Measurements from ENCODE around the gene RNF227.
A peak's percentile ranks its signal among the peaks of the same experiment; 100 is the strongest.

The RNF227 gene

GRCh38 chr17:7929158-7930023 lies 13.3 kb upstream of the RNF227 start, which contains the start of gene KCNAB3:
Gene KCNAB3 (minus strand): TSS chr17:7929856. CDS start chr17:7929435, 421 bp downstream.
- peak; percentile 50 for DNase-seq

DNA sequence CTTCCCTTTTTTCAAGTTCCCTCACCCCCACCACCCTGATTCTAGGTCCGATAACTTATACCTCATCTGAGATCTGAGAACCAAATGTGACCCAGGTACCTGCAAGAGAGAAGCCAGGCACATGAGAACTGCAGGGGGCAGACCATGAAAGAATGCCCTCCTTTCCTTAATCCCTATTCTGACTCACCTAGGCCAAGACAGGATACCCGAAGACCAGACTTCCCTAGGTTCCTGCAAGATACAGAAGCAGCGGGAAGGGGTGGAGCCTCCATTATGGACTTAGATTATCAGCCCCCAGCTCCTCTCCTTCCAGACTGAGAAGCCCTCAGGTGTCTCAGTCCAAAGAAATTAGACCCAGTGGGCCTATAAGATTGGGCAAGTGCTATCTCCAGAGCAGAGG lies 11.5 kb upstream of the RNF227 start:
- no peak for DNase-seq

GRCh38 chr17:7922845-7923628 lies 6.9 kb upstream of the RNF227 start:
- DNase-seq: peak; percentile 81

GRCh38 chr17:7922269-7922844 lies 6.3 kb upstream of the RNF227 start:
- DNase-seq: no peak

DNA sequence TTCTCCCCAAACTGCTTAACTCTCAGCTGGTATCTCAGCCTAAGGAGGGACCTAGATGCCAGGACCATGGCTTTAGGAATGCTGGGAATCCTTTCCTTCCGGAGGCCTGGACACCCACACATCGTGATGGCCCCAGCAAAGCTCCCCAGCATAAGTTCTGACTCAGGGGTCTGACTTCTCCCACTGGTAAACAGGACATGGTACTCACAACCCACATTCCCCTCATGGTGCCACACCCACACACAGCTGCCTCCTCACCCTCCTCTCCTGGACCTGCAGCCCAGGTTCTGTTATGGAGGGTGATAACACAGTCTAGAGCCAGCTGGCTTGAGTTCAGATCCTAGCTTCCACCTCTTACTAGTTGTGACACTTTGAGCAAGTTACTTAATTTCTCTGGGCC lies 719 bp upstream of the RNF227 start:
- DNase-seq: no peak

- no peak for DNase-seq
These were observed 245 bp upstream of the RNF227 start for GRCh38 chr17:7916385-7916682.

DNA sequence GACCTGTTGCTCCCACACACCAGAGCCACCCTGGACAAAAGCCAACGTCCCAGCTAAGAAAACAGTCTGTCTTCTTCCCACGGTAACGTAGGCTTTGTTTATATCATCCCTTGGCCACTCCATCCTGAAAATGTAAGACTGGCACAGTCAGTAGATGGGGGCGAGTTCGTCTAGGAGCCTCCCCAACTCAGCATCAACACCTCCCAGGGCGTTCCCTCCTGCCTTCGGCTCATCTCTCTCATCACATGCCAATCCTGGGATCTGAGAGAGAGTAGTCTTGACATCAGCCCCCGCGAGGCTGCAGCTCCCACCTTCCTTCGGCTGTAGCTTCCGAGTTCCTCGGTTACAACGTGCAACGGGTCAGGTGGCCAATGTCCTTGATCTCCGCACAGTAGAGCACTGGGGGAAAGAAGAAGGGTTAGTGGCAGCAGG lies 894 bp downstream of the RNF227 start:
- DNase-seq: no peak

GRCh38 chr17:7912927-7913524 lies 3.1 kb downstream of the RNF227 start:
- DNase-seq: no peak

- DNase-seq: no peak
These were observed 5.0 kb downstream of the RNF227 start for GRCh38 chr17:7911116-7911515.

DNA sequence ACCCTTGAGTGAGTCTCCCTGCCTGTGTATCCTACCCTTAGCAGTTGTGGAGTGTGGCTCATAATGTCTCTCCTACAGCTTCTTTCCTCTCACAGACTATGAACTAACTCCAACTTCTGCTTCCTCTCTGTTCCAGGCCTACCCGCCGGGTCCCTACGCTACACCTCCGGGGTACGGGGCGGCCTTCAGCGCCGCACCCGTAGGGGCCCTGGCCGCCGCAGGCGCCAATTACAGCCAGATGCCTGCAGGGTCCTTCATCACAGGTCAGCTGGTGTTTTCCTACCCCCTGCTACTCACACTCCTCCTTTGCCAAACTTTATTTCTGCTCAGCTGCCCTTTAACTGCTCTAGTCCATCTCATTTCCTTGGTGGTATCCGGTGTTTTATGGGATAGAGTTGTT lies 5.4 kb downstream of the RNF227 start:
- no peak for DNase-seq

DNA sequence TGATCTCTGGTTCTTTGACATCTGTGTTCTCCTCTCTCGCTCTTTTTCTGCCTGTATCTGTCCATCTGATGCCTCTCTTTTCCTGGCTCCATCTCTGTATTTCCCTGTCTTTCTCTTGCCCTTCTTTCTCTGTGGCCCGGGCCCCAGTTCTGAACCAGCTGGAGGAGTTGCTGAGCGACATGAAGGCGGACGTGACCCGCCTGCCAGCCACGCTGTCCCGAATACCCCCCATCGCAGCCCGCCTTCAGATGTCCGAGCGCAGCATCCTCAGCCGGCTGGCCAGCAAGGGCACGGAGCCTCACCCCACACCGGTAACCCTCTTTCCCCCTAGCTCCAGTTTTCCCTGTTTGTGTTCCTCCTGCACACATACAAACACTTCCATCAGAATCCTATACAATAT lies 5.8 kb downstream of the RNF227 start:
- DNase-seq: no peak

DNA sequence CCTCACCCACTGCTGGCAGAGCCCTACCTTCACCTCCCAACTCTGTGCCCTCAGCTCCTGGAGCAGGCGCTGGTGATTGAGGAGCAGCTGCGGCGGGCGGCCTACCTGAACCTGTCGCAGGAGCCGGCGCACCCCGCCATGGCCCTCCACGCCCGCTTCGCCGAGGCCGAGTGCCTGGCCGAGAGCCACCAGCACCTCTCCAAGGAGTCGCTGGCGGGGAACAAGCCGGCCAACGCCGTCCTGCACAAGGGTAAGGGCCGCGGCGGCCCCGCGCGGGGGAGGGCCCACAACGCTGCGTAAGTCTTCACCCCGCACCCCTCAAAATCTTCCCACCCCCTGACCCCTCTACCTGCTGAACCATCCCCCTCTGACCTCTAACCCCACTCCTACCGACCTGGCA lies 7.0 kb downstream of the RNF227 start:
- DNase-seq: no peak

DNA sequence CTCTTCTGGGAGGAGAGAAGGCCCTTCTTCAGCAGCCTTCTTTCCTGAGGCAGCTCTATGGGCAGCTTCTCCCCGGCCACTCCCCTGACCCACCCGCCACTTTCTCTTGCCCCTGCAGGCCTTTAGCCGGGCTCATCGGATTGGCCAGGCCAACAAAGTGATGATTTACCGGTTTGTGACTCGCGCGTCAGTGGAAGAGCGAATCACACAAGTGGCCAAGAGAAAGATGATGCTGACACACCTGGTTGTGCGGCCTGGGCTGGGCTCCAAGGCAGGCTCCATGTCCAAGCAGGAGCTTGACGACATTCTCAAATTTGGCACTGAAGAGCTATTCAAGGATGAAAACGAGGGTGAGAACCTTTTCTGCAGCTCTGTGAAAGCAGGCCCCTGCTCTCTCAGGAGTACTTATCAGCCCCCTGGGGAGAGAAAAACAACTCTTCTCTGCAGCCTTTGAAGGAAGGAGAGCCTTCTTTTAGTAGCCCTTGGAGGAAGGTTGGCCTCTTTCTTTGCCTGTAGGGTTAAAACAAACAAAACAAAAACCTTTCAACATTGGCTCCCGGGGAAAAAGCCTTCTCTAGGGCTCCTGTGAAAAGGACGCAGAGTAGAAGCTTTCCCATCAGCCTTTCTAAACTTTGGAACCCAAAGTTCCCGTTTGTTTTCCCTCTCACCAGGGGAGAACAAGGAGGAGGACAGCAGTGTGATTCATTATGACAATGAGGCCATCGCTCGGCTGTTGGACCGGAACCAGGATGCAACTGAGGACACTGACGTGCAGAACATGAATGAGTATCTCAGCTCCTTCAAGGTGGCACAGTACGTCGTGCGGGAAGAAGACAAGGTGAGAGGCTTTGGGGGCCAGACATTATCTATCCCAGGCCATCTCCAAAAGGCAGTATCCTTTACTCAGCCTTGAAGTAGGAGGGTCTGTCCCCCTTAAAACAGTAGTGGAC lies 12.7 kb downstream of the RNF227 start:
- DNase-seq: no peak

DNA sequence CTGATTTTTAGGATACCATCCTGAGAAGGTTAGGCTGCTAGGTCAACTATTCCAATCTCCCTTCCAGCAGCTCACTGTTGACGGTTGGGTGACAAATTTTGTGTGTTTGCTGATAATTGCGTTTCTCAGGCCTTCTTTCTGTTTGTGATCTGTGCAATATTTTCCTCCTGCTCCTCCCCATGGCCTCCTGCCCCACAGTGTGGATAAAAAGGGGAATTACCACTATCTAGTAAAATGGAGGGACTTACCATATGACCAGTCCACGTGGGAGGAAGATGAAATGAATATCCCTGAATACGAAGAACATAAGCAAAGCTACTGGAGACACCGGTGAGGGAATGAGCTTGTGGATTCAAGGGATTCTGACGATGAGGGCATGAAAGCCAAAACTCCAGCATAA lies 18.3 kb downstream of the RNF227 start:
- DNase-seq: no peak

DNA sequence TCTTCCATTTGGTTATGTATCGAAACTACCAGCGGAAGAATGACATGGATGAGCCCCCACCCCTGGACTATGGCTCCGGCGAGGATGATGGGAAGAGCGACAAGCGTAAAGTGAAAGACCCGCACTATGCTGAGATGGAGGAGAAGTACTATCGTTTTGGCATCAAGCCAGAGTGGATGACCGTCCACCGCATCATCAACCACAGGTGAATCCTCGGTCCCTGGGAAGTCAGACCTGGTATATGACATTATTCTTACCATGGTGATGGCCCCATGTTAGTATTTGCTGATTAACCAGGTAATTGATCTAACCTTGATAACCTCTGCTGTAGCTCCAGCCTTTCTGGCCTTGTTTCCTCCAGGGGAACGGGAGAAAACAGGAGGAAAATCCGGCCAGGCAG lies 19.0 kb downstream of the RNF227 start:
- DNase-seq: no peak

DNA sequence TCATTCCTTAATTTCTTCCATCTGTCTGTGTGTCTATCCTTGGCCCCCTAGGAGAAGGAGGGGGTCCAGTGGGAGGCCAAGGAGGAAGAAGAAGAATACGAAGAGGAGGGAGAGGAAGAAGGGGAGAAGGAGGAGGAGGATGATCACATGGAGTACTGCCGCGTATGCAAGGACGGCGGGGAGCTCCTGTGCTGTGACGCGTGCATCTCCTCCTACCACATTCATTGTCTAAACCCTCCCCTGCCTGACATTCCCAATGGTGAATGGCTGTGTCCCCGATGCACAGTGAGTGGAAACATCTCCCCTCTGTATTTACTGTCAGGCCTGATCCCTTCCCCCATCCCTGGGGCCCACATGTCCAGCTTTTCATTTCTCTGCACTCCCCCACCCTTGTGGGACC lies 21.2 kb downstream of the RNF227 start:
- no peak for DNase-seq

DNA sequence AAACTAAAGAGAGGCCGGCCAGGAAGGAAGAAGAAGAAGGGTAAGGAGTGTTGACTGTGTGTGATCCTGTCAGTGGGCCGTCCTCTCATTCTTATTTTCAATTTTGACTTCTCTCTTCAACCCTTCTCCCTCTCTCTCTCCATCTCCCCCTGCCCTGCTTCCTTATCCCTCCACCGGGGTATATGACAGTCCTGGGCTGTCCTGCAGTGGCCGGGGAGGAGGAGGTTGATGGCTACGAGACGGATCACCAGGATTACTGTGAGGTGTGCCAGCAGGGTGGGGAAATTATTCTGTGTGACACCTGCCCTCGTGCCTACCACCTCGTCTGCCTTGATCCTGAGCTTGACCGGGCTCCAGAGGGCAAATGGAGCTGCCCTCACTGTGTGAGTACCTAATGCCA lies 21.9 kb downstream of the RNF227 start:
- DNase-seq: no peak

DNA sequence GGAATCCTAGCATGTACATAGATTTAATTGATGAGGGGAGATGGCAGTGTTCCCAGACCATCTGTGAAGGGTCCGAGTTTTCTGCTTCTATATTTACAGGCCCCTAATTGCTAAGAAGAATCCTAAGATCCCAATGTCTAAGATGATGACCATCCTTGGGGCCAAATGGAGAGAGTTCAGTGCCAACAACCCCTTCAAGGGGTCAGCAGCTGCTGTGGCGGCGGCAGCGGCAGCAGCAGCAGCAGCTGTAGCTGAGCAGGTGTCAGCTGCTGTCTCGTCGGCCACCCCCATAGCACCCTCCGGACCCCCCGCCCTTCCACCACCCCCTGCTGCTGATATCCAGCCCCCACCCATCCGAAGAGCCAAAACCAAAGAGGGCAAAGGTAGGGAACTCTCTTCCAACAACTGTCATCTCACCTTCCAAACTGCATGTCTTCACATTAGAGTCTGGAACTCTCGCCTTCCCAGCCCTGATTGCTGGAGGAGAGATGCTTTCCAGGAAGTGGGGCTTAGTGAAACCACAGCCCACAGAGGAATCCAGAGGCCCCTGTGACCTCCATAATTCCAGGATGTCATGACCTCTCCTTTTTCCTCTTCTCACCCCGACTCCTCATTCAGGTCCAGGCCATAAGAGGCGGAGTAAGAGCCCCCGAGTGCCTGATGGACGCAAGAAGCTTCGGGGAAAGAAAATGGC lies 22.8 kb downstream of the RNF227 start:
- no peak for DNase-seq

DNA sequence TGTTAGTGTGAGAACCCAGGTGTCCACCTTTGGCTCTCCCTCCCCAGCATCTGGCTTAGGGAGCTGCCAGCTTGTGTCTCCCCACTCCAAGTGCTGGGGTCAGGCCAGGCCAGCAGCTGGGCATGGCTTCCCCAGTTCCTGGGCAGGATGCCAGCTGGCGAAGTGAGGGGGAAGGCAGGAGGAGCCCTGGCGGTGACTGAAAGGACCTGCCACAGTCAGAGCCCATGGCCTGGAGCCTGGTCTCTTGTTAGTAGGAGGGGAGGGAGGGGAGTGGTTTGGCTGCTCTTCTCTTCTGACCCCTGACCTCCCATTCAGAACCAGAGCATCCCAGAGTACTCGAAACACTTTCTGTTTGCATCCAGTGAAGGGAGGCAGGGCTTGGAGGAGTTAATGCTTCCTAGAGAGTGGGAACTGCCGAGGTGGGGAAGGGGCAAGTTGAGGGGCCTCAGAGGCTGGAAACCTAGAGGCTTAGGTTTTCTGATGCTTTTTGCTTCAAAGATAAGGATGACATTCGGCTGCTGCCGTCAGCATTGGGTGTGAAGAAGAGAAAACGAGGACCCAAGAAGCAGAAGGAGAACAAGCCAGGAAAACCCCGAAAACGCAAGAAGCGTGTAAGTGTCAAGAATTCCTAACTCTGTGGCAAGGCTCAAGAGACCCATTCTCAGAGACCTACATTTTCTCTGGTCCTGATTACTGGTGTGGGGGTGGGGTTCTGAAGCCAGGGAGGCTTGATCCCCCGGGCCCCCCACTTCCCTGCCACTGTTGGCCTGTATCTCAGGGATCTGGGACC lies 26.7 kb downstream of the RNF227 start:
- no peak for DNase-seq

DNA sequence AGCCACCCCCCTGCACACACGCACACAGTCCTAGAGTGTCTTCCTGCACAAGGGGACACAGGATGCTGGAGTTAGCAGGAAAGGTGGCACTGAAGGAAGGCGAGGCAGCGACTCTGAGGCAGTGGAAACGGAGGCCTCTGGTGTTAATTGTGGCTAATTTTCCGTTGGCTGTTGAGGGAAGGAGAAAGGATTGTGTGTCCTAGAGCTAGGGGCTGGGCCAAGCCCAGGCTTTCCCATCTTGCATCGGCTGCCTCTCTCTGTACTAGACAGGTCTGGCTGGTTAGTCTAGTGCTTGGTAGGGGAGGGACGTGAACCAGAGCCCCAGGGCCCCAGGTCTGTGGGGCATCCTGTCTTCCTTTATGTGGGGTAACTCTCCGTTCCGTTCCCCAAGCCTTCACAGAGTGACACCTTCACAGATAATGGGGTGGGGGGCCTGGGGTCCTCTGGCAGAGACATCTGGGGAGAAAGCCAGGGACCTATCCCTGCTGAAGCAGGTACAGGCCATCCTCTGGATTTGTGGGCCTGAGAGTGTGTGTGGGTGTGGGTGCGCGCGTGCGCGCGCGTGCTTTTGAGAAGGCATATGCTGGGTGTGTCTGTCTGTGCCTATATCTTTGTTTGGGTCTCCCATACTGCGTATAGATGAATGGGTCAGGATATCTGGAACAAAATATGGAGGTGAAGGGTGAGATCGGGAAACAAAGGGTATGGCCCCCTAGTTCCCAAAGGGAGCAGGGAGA lies 27.7 kb downstream of the RNF227 start, which contains the start of gene CHD3:
Gene CHD3 (plus strand): TSS at position 606 of the 737 bp plus-strand sequence. CDS start 212 bp downstream, outside the sequence.
- peak; percentile 58 for DNase-seq

Measured in stimulated activated CD4-positive, alpha-beta T cell treated with anti-CD3 and anti-CD28 coated beads, Interleukin-12 subunit alpha, Interleukin-12 subunit beta, amount 100 ng/mL, for 4 hours (primary cell).